ENCODE results near the gene VPS35L.
"Not testable (repeated sequence)": the region's sequence is repeated elsewhere in the genome, so short reads cannot be mapped to it uniquely, and the experiment has no call there.

VPS35L gene

DNA sequence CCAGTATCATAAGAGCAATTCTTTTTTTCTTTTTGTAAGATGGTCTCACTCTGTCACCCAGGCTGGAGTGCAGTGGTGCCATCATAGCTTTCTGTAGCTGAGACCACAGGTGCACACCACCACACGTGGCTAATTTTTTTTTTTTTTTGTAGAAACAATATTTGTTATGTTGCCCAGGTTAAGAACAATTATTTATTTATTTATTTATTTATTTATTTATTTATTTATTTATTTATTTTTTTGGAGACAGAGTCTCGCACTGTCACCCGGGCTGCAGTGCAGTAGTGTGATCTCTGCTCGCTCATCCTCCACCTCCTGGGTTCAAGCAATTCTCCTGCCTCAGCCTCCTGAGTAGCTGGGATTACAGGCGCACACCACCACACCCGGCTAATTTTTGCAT is 123.8 kb downstream of the VPS35L start:
- not testable (repeated sequence) for H3K9ac ChIP-seq (ENCODE audit: low read length); H3K27ac ChIP-seq (ENCODE audit: low read depth, low read length); H3K4me3 ChIP-seq (ENCODE audit: low read length); H3K27me3 ChIP-seq (ENCODE audit: control insufficient read depth, insufficient read depth, low read length); H3K4me1 ChIP-seq (ENCODE audit: control insufficient read depth, insufficient read depth, low read length)
- peaks cover 23% of the 10 kb centered on the region for H3K36me3 ChIP-seq (ENCODE audit: control insufficient read depth, insufficient read depth, low read length)

DNA sequence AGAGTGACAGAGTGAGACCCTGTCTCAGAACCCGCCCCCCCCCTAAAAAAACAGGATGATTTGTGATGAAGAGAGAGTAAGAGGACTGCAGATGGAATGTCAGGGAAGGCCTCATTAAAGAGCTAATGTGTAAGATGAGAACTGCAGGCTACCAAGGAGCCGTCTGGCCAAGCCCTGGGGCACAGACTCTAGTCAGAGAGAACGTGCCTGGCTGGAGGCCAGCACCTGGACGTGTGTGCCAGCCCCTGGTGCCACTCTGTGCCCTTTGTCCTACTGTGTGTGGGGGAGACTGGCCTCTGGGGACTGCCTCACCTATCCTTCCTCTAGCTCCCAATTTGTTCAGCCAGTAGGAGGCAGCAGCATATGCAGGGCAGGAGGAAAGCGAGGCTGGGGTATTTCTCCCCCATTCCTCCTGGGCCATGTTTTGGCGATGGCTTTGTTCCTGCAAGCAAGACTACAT is 125.4 kb downstream of the VPS35L start:
- H3K27ac ChIP-seq (ENCODE audit: low read depth, low read length): no peak overlapping the region
- no peaks in the 10 kb centered on the region for H3K4me1 ChIP-seq (ENCODE audit: control insufficient read depth, insufficient read depth, low read length)
- H3K27me3 ChIP-seq (ENCODE audit: control insufficient read depth, insufficient read depth, low read length): no peaks in the 10 kb centered on the region
- H3K4me3 ChIP-seq (ENCODE audit: low read length): no peak overlapping the region
- no peak overlapping the region for H3K9ac ChIP-seq (ENCODE audit: low read length)
- peaks cover 26% of the 10 kb centered on the region for H3K36me3 ChIP-seq (ENCODE audit: control insufficient read depth, insufficient read depth, low read length)

DNA sequence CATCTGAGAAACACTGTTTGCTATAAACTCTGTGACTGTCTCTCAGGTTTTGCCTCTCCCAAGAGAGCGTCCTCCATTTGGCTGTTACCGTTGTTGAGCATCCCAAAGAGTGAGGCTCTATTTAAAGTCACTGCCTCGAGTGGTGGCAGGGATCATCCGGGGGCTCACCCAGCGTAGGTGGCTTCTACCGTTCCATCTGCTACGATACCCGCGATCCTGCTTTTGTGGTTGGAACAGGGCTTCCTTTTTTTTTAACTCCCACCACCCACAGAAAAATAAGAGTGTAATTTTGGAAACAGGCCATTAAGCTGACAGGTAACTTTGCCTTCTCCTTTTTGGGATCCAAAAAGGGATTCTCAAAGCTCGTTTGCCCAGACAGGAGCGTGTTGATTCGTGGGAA is 126.1 kb downstream of the VPS35L start:
- H3K9ac ChIP-seq (ENCODE audit: low read length): no peak overlapping the region
- no peak overlapping the region for H3K4me3 ChIP-seq (ENCODE audit: low read length)
- no peaks in the 10 kb centered on the region for H3K4me1 ChIP-seq (ENCODE audit: control insufficient read depth, insufficient read depth, low read length)
- no peaks in the 10 kb centered on the region for H3K27me3 ChIP-seq (ENCODE audit: control insufficient read depth, insufficient read depth, low read length)
- H3K27ac ChIP-seq (ENCODE audit: low read depth, low read length): no peak overlapping the region
- peaks cover 20% of the 10 kb centered on the region for H3K36me3 ChIP-seq (ENCODE audit: control insufficient read depth, insufficient read depth, low read length)

DNA sequence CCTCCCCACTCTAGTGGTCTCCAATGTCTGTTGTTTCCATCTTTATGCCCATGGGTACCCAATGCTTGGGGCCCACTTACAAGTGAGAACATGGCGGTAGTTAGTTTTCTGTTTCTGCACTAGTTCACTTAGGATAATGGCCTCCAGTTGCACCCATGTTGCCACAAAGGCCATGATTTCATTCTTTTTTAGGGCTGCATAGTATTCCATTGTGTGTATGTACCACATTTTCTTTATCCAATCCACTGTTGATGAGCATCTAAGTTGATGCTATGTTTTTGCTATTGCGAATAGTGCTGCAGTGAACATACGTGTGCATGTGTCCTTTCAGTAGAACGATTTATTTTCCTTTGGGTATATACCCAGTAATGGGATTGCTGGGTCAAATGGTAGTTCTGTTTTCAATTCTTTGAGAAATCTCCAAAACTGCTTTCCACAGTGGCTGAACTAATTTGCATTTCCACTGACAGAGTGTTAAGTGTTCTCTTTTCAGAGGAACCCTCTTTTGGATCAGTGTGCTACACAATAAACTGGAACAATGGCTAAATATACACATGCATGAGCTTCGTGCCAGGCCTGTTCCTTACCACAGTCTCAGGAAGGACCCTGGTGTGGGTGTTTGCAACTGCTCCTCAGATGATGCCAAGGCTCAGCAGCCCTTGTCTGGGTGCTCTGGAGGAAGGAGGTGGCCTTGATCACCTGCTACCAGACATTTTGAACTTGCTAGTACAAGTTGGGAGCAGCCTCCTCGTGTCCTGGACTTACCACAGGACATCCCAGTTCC is 128.1 kb downstream of the VPS35L start:
- Histone ChIP-seq H3K27ac (ENCODE audit: low read depth, low read length) (no peak overlapping the region), H3K27me3 (ENCODE audit: control insufficient read depth, insufficient read depth, low read length) (no peaks in the 10 kb centered on the region), H3K9ac (ENCODE audit: low read length) (no peak overlapping the region), H3K4me3 (ENCODE audit: low read length) (no peak overlapping the region), H3K36me3 (ENCODE audit: control insufficient read depth, insufficient read depth, low read length) (peaks cover 19% of the 10 kb centered on the region), H3K4me1 (ENCODE audit: control insufficient read depth, insufficient read depth, low read length) (no peaks in the 10 kb centered on the region)

DNA sequence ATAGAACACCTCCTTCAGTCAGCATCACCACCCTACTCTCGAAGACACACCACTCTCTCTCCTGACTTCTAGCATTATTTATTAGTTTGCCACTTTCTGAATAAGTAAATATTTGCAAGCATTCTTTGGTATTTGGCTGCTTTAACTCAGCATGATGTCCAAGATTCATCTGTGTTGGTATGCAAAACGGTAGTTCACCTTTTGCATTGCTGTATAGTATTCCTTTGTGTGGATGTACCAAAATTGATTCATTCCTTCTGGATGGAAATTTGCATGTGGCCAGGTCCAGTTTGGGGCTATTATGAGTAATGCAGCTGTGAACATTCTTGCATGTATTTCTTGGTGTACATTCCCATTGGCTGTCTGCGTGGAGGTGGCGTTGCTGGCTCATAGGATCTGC is 129.7 kb downstream of the VPS35L start:
- H3K36me3 ChIP-seq (ENCODE audit: control insufficient read depth, insufficient read depth, low read length): peaks cover 20% of the 10 kb centered on the region
- H3K27me3 ChIP-seq (ENCODE audit: control insufficient read depth, insufficient read depth, low read length): no peaks in the 10 kb centered on the region
- H3K4me1 ChIP-seq (ENCODE audit: control insufficient read depth, insufficient read depth, low read length): no peaks in the 10 kb centered on the region
- no peak overlapping the region for H3K27ac ChIP-seq (ENCODE audit: low read depth, low read length)
- no peak overlapping the region for H3K9ac ChIP-seq (ENCODE audit: low read length)
- no peak overlapping the region for H3K4me3 ChIP-seq (ENCODE audit: low read length)

DNA sequence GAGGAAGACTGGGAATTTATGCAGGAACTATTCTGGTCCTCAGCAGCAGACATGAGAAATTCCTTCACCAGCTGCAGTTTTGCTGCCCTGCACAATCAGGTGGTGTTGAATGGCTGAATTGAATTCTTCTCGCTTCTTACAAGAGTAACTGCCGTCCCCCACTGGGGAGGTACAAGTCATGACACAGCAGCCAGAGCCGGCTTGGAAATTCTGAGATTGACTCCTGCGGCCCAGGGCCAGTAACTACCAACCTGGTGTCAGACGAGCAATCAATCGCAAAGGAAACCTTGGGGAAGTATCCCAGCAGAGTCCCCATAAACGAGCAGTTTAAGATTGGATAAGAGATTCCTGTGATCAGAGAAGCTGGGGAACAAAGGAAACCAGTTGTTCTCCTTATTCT is 131.8 kb downstream of the VPS35L start:
- Histone ChIP-seq H3K27ac (ENCODE audit: low read depth, low read length) (no peak overlapping the region), H3K9ac (ENCODE audit: low read length) (no peak overlapping the region), H3K36me3 (ENCODE audit: control insufficient read depth, insufficient read depth, low read length) (peaks cover 26% of the 10 kb centered on the region)

DNA sequence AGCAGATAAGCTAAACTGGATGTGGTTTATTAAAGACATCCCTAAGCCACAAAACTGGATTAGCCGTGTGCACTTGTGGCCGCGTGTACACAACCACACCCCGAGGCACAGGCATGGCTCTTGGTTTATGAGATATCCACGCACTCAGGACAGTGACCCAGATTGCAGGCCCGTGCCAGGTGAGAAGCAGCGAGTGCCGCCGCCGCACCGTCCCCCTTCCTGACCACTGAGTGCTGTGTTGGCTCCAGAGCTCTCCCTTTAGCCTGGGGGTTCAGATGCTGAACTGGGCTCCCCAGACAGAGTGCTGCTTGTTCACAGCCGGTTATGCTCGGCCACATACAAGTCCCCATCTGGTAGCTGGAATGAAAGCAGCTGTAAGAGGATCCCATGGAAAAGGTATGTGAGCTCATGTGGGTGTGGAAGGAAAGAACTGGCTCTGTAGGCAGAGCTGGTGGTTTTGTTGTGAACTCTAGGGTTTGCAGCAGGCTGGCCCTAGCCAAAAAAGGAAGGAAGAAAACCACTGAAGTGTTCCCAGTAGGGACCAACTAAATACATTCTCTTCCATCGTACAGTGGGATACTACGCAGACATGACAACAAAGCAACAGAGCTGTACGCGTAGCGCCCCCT is 133.0 kb downstream of the VPS35L start:
- Histone ChIP-seq H3K27ac (ENCODE audit: low read depth, low read length) (no peak overlapping the region), H3K4me1 (ENCODE audit: control insufficient read depth, insufficient read depth, low read length) (no peaks in the 10 kb centered on the region), H3K4me3 (ENCODE audit: low read length) (no peak overlapping the region), H3K36me3 (ENCODE audit: control insufficient read depth, insufficient read depth, low read length) (peaks cover 23% of the 10 kb centered on the region), H3K27me3 (ENCODE audit: control insufficient read depth, insufficient read depth, low read length) (no peaks in the 10 kb centered on the region), H3K9ac (ENCODE audit: low read length) (no peak overlapping the region)

More for the DNA sequence above, 131.8 kb downstream of the VPS35L start:
- Histone ChIP-seq H3K4me1 (ENCODE audit: control insufficient read depth, insufficient read depth, low read length) (no peaks in the 10 kb centered on the region), H3K27me3 (ENCODE audit: control insufficient read depth, insufficient read depth, low read length) (no peaks in the 10 kb centered on the region), H3K4me3 (ENCODE audit: low read length) (no peak overlapping the region)

DNA sequence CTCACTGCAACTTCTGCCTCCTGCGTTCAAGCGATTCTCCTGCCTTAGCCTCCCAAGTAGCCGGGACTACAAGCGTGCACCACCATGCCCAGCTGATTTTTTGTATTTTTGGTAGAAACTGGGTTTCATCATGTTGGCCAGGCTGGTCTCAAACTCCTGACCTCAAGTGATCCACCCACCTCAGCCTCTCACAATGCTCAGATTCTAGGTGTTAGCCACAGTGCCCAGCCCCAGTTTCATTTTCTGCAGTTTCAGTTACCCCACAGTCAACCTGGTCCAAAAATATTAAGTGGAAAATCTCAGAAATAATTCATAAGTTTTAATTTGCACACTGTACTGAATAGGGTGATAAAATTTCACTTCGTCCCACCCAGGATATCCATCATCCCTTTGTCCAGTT is 133.8 kb downstream of the VPS35L start:
- H3K4me1 ChIP-seq (ENCODE audit: control insufficient read depth, insufficient read depth, low read length): no peaks in the 10 kb centered on the region
- H3K27me3 ChIP-seq (ENCODE audit: control insufficient read depth, insufficient read depth, low read length): no peaks in the 10 kb centered on the region
- H3K36me3 ChIP-seq (ENCODE audit: control insufficient read depth, insufficient read depth, low read length): peaks cover 17% of the 10 kb centered on the region
- no peak overlapping the region for H3K9ac ChIP-seq (ENCODE audit: low read length)
- no peak overlapping the region for H3K4me3 ChIP-seq (ENCODE audit: low read length)
- no peak overlapping the region for H3K27ac ChIP-seq (ENCODE audit: low read depth, low read length)

DNA sequence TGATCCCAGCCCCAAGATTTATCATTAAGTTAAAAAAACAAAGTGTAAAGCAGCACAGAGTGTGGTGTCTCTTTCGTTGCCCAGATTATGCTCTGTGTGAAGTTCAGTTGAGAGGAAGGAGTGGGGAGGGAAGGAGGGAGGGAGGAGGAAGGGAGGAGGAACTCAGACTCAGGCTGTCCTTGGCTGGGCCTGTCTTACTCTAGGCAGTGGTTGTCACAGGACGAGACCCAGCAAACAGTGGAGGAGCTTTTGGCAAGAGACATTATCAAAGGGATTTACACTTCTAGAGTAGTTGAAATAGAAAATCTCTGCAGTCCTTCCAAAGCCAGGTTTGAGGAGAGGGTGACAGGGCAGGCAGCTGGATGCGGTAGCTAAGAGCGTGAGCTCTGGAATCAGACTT is 134.7 kb downstream of the VPS35L start:
- Histone ChIP-seq H3K27ac (ENCODE audit: low read depth, low read length) (no peak overlapping the region), H3K4me3 (ENCODE audit: low read length) (no peak overlapping the region), H3K36me3 (ENCODE audit: control insufficient read depth, insufficient read depth, low read length) (peaks cover 15% of the 10 kb centered on the region), H3K9ac (ENCODE audit: low read length) (no peak overlapping the region), H3K27me3 (ENCODE audit: control insufficient read depth, insufficient read depth, low read length) (no peaks in the 10 kb centered on the region), H3K4me1 (ENCODE audit: control insufficient read depth, insufficient read depth, low read length) (no peaks in the 10 kb centered on the region)

DNA sequence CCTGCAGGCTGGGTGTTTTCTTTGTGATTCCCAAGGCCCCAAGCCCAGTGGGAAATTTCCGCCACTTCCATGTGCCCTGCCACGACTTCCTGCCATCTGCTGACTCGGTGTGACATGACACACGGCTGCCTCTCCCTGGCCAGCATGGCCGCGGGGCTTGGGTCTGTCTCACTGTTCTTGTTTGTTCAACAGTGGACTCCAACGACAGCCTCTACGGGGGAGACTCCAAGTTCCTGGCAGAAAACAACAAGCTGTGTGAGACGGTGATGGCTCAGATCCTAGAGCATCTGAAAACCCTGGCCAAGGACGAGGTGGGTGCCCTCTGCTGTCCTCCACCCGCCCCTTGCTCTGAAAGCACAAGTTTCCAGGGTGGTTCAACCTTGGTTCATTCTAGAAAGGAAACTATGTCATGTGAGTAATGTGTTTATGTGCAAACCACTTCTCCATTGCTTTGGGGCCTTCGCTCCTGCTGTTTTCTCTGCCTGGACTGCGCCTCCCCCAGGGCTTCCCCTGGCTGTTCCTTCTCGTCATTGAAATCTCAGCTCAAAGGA is 135.7 kb downstream of the VPS35L start:
- no peak overlapping the region for H3K9ac ChIP-seq (ENCODE audit: low read length)

DNA sequence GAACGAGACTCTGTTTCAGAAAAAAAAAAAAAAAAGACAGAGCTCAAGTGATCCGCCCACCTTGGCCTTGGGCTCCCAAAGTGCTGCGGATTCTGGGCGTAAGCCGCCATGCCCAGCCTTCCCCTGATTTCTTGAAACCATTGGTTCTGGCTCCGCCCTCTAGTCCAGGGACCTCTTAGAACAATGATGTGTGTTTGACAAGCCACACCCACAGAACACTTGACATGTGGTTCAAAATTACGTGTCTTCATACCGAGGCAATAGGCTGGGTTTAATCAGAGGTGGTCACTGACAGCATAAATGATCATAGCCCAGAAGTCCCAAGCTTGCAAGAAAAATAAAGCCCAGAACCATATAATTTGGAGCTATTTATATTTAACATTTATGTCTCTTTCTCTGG is 139.5 kb downstream of the VPS35L start:
- H3K27ac ChIP-seq (ENCODE audit: low read depth, low read length): no peak overlapping the region
- no peak overlapping the region for H3K4me3 ChIP-seq (ENCODE audit: low read length)
- H3K9ac ChIP-seq (ENCODE audit: low read length): no peak overlapping the region
- H3K4me1 ChIP-seq (ENCODE audit: control insufficient read depth, insufficient read depth, low read length): peaks cover 7% of the 10 kb centered on the region
- no peaks in the 10 kb centered on the region for H3K27me3 ChIP-seq (ENCODE audit: control insufficient read depth, insufficient read depth, low read length)
- peaks cover 16% of the 10 kb centered on the region for H3K36me3 ChIP-seq (ENCODE audit: control insufficient read depth, insufficient read depth, low read length)

More for the DNA sequence above, 135.7 kb downstream of the VPS35L start:
- H3K36me3 ChIP-seq (ENCODE audit: control insufficient read depth, insufficient read depth, low read length): peaks cover 15% of the 10 kb centered on the region
- no peak overlapping the region for H3K27ac ChIP-seq (ENCODE audit: low read depth, low read length)
- H3K4me1 ChIP-seq (ENCODE audit: control insufficient read depth, insufficient read depth, low read length): peaks cover 3% of the 10 kb centered on the region
- no peak overlapping the region for H3K4me3 ChIP-seq (ENCODE audit: low read length)
- H3K27me3 ChIP-seq (ENCODE audit: control insufficient read depth, insufficient read depth, low read length): no peaks in the 10 kb centered on the region

DNA sequence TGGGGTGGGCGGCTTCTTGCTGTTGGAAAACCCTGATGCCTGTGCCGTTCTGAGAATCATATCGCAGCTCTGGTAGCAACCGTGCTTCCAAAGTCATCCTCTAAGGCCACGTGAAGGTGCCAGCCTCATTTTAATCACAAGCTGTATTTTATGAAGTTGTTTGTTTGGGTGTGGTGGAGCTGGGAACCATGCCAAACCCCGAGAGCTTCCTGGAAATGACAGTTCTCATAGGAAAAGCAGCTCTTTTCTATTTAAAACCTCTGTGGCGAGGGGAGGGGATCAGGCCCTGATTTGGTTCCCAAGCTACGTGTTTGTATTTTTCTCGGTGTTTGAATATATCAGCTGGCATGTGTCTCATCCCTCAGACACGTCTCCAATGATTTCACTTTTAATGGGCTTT is 140.8 kb downstream of the VPS35L start:
- Histone ChIP-seq H3K9ac (ENCODE audit: low read length) (no peak overlapping the region), H3K27ac (ENCODE audit: low read depth, low read length) (peak overlapping the region; percentile 50), H3K4me3 (ENCODE audit: low read length) (no peak overlapping the region), H3K4me1 (ENCODE audit: control insufficient read depth, insufficient read depth, low read length) (peaks cover 7% of the 10 kb centered on the region), H3K27me3 (ENCODE audit: control insufficient read depth, insufficient read depth, low read length) (no peaks in the 10 kb centered on the region), H3K36me3 (ENCODE audit: control insufficient read depth, insufficient read depth, low read length) (peaks cover 12% of the 10 kb centered on the region)
